C4-2B (cell line): ENCODE measurements around the gene RPTOR.

Experiments
- H3K27ac ChIP-seq: fragments of 450-650 bp; 2 replicates; pipeline ENCODE4 v1.5.1; 2017
- CTCF ChIP-seq: fragments of 450-650 bp; conservative IDR thresholded peaks from 2 replicates; pipeline ENCODE4 v1.5.1; 2017; ENCODE audit warnings: mild to moderate bottlenecking
- ZFX ChIP-seq: fragments of 450-650 bp; IDR thresholded peaks from 2 replicates; pipeline ENCODE4 v1.6.1; 2017

Gene RPTOR

DNA sequence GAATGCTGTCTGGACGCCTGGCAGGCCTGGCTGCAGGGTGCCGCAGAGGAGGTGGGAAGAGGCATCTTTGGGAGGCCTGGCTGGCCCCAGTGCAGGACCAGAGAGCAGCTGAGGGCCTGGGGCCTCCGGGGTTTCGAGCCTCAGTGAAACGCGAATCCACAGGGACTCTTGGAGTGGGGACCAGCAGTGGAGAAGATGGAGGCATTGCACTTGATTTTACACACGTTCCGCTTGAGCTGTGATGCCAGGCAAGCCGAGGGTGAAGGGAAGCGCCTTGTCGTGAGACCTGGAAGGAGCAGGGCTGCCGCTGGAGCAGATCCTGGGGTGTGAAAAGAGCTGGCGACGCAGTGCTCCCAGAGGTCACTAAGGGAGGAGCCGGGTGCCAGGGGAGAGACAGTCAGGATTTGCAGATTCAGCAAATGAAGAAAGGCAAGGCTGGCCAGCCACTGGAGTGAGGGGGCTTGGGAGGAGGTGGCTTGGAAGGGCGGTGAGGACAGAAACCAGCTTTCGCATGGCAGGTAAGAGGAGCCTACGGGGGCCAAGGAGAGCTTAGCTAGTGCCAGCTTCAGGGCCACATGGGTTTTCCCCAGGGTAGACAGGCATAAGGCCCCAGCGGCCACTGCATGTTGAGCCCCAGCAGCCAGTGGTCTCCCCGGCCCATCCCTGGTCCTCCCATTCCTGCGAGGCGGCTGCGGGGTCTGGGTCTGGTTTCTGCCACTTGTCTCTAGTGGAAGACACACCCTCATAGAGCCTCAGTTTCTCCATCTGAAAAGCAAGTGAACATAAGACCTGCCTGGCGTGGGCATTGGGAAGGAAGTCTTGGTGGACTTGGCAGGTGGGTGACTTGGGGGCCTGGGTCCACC is 271.8 kb downstream of the RPTOR start:
- no peak for TF ChIP-seq ZFX
- TF ChIP-seq CTCF: no peak
- H3K27ac ChIP-seq: no peak overlapping the region

- no peak for TF ChIP-seq CTCF
- no peak overlapping the region for H3K27ac ChIP-seq
Measured at GRCh38 chr17:80817321-80817845, 272.7 kb downstream of the RPTOR start.

- H3K27ac ChIP-seq: no peak overlapping the region
- TF ChIP-seq ZFX (no peak), CTCF (no peak)
Measured at GRCh38 chr17:80817861-80818260, 273.2 kb downstream of the RPTOR start.

DNA sequence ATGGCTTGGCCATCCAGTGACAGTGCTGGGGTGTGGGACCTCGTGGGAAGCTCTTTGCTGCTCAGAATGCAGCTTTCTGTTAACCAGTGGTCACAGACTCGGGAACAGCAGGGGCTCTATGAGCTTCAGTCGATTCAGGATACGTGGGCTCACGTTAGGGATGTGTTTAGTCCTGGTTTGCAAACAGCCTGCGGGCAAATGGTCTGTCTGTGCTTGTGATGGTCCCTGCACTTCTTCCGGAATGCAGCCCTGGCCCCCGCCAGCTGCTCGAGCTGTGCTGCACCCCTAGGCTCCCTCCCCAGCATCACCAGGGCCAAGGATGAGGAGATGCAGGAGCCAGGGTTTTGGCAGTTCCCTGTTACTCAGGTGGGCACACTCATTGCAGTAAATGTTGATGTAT is 274.2 kb downstream of the RPTOR start:
- TF ChIP-seq ZFX (no peak), CTCF (no peak)

DNA sequence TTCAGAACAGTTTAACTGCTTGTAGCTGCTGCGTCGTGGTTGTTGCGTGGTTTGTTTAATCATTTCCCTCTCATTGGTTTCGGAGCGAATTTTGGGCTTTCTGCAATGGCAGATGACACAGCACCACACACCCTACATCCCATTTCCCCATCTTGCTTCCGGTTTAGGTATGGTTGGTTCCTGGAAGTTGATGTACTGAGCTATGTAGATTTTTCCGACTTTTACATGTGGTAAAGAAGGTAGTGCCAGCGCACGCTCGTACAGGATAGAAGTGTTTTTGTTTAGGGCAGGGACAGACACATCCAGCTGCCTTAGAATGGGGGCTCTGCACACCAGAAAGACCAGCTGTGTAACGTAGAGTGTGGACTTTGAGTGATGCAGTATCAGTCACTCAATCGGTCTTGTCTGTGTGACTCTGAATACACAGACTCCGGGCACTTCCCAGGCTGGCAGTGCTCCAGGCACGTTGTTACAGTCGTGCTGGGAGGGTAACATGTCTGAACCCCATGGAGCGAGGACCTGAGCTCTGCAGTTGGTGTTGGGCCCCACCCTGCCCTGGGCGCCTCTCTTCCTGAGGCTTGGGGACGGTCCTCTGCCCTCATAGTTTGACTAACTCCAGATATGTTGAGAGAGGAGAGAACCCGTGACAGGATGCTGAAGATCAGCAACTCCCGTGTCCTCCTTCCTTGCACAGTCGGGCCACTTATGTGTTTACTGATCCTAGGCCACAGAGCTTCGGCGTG is 275.0 kb downstream of the RPTOR start:
- TF ChIP-seq CTCF: no peak
- TF ChIP-seq ZFX: no peak
- H3K27ac ChIP-seq: no peak overlapping the region

More for the DNA sequence above, 274.2 kb downstream of the RPTOR start:
- H3K27ac ChIP-seq: no peak overlapping the region

DNA sequence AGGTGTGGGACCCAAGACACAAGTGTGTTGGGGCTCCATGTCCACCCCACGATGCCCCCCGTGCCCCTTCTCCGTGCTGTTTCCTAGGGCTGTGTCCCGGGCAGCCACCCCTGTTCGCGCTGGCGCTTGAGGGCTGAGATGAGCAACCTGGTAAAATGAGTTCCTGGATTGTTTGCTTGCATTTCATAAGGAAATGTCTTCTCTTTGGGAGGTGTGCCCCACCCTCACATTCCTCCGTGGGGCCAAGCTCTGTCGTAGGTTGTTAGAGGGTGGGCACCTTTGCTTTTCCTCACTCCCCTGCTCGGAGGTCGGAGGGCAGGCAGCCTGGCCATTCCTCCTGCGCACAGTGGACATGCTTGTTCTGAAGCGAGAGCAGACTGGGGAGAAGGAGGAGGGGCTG is 275.7 kb downstream of the RPTOR start:
- TF ChIP-seq ZFX (no peak), CTCF (no peak)
- no peak overlapping the region for H3K27ac ChIP-seq

DNA sequence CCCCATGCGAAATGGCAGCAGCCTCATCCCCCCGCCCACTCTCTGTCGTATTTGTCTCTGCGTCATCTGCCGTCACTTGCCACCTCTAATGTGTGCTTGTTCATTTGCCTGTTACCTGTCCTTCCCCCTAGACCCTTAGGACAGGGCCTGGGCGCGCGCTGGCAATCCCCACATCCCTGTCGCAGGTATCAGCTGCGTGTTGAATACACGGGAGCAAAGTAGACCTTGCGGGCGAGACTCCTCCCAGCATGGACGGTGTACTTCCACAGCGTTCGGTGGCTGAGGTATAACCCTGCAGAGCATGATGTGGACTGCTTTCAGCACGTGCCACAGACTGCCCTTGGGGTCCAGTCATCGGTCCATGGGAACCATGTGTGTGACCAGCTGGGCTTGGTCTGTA is 276.9 kb downstream of the RPTOR start:
- no peak overlapping the region for H3K27ac ChIP-seq
- TF ChIP-seq ZFX (no peak), CTCF (no peak)
